ENCODE results near the gene MRPS15. TPM values are rescaled to one million over a fixed set of nuclear protein-coding genes. Genes with fewer than 3 reads are reported as not detected.

MRPS15 gene
- total RNA-seq, 1 experiment from 2014 or later, result 200 TPM

DNA sequence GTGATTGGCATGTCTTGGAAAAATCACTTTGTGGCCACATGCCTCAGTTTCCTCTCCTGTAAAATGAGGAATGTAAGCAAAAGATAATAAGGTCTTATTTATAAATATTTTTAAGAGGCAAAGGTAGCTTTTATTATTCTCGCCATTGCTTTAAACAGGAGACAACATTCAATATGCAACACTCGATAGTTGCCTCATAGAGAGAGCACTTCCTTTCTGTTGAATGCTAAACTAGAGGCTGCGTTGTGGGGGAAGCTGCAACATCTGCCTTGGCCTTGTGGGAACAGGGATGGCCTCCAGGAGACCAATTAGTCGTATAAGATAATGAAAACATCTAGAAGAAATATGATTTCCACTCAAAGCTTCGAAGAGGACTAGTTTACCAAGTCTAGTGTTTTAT is 17.4 kb downstream of the MRPS15 start:
- DNase-seq, result no peak
- no peak overlapping the region for H3K27ac ChIP-seq
- no TSS peak for BruUV-seq (replicated peaks)
- H4K20me1 ChIP-seq (ENCODE audit: insufficient read depth), result no peaks in the 10 kb centered on the region
- no peaks in the 10 kb centered on the region for H3K27me3 ChIP-seq (ENCODE audit: insufficient read depth, low read depth)
- ChIA-PET POLR2A (ENCODE audit: unreplicated experiment) (no interaction called here), CTCF (no interaction called here)
- H3K9me2 ChIP-seq (ENCODE audit: insufficient read depth), result no peaks in the 10 kb centered on the region
- H3K4me3 ChIP-seq, result no peak overlapping the region
- H3F3A ChIP-seq (ENCODE audit: insufficient read depth, low read depth), result no peaks in the 10 kb centered on the region
- H3K4me2 ChIP-seq, result no peak overlapping the region
- no peaks in the 10 kb centered on the region for H3K9me3 ChIP-seq (ENCODE audit: insufficient read depth, low read depth)
- H2AFZ ChIP-seq, result no peak overlapping the region
- intact Hi-C loops (cut with micrococcal nuclease; ENCODE audit: unreplicated experiment), result no loop called here
- no peaks in the 10 kb centered on the region for H3K79me2 ChIP-seq (ENCODE audit: low read depth)
- TF ChIP-seq, protein P1, sequence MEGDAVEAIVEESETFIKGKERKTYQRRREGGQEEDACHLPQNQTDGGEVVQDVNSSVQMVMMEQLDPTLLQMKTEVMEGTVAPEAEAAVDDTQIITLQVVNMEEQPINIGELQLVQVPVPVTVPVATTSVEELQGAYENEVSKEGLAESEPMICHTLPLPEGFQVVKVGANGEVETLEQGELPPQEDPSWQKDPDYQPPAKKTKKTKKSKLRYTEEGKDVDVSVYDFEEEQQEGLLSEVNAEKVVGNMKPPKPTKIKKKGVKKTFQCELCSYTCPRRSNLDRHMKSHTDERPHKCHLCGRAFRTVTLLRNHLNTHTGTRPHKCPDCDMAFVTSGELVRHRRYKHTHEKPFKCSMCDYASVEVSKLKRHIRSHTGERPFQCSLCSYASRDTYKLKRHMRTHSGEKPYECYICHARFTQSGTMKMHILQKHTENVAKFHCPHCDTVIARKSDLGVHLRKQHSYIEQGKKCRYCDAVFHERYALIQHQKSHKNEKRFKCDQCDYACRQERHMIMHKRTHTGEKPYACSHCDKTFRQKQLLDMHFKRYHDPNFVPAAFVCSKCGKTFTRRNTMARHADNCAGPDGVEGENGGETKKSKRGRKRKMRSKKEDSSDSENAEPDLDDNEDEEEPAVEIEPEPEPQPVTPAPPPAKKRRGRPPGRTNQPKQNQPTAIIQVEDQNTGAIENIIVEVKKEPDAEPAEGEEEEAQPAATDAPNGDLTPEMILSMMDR (conservative IDR thresholded peaks at IDR 0.05), result no peak
- TF ChIP-seq EZH2 (IDR thresholded peaks at IDR 0.05; ENCODE audit: low read depth), result no peak
- H3K36me3 ChIP-seq (ENCODE audit: low read depth), result no peaks in the 10 kb centered on the region
- no peaks in the 10 kb centered on the region for H3K4me1 ChIP-seq (replicated peaks; ENCODE audit: insufficient read depth)

DNA sequence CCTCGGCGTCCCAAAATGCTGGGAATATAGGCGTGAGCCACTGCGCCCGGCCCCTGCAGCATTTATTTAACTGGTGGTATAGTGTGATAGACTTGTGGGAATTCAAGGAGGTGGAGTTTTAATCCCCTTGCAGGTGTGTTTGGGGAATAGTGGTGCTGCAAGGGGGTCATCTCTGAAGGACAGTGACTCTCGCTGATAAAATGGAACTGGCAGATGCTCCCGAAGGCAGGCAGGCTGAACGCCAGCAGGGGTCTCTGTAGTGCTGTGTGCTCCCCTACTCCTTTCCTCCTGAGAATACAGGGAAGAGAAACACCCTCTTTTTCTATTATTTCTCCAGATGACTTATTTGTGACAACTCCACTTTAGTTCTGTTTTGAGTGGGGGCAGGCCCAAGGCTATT is 17.9 kb downstream of the MRPS15 start:
- no peak for TF ChIP-seq EZH2 (IDR thresholded peaks at IDR 0.05; ENCODE audit: low read depth)
- TF ChIP-seq, protein P1 (conservative IDR thresholded peaks at IDR 0.05), result no peak
- no peaks in the 10 kb centered on the region for H3K27me3 ChIP-seq (ENCODE audit: insufficient read depth, low read depth)
- no TSS peak for BruUV-seq (replicated peaks)
- no peaks in the 10 kb centered on the region for H3F3A ChIP-seq (ENCODE audit: insufficient read depth, low read depth)
- H3K79me2 ChIP-seq (ENCODE audit: low read depth), result no peaks in the 10 kb centered on the region
- H3K36me3 ChIP-seq (ENCODE audit: low read depth), result no peaks in the 10 kb centered on the region
- H3K4me3 ChIP-seq, result no peak overlapping the region
- DNase-seq, result no peak
- no peak overlapping the region for H3K27ac ChIP-seq
- intact Hi-C loops (cut with micrococcal nuclease; ENCODE audit: unreplicated experiment), result no loop called here
- POLR2A ChIA-PET (ENCODE audit: unreplicated experiment), result no interaction called here
- CTCF ChIA-PET, result no interaction called here
- no peak overlapping the region for H3K4me2 ChIP-seq
- no peaks in the 10 kb centered on the region for H3K9me2 ChIP-seq (ENCODE audit: insufficient read depth)
- H4K20me1 ChIP-seq (ENCODE audit: insufficient read depth), result no peaks in the 10 kb centered on the region
- H3K9me3 ChIP-seq (ENCODE audit: insufficient read depth, low read depth), result no peaks in the 10 kb centered on the region
- H2AFZ ChIP-seq, result no peak overlapping the region
- H3K4me1 ChIP-seq (replicated peaks; ENCODE audit: insufficient read depth), result no peaks in the 10 kb centered on the region

DNA sequence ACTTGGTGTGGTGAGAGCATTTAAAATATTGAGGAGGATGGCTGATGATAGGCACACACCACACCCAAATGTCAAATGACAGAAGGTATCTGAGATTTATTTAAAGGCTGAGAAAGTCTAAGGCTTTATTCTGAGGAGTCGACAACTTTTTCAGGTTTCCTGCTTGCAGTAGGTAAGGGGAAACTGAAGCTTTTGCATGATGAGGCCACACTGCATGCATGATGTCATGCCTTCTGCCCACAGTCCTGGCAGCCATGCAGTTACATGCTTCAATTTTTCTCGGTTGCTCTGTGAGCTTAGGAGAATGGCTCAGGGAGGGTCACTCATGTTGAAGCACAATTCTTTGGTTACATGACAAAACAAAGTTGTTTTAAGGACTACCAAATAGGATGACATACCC is 20.9 kb downstream of the MRPS15 start:
- Histone ChIP-seq H3K79me2 (ENCODE audit: low read depth) (no peaks in the 10 kb centered on the region), H2AFZ (no peak overlapping the region), H3K27ac (no peak overlapping the region), H4K20me1 (ENCODE audit: insufficient read depth) (no peaks in the 10 kb centered on the region), H3K9me3 (ENCODE audit: insufficient read depth, low read depth) (no peaks in the 10 kb centered on the region), H3K27me3 (ENCODE audit: insufficient read depth, low read depth) (no peaks in the 10 kb centered on the region), H3K4me3 (no peak overlapping the region), H3K4me2 (no peak overlapping the region), H3F3A (ENCODE audit: insufficient read depth, low read depth) (no peaks in the 10 kb centered on the region), H3K9me2 (ENCODE audit: insufficient read depth) (no peaks in the 10 kb centered on the region), H3K4me1 (replicated peaks; ENCODE audit: insufficient read depth) (no peaks in the 10 kb centered on the region), H3K36me3 (ENCODE audit: low read depth) (no peaks in the 10 kb centered on the region)
- ChIA-PET POLR2A (ENCODE audit: unreplicated experiment) (no interaction called here), CTCF (no interaction called here)
- intact Hi-C loops (cut with micrococcal nuclease; ENCODE audit: unreplicated experiment), result no loop called here
- no peak for DNase-seq
- BruUV-seq (replicated peaks), result no TSS peak
- no peak for TF ChIP-seq EZH2 (IDR thresholded peaks at IDR 0.05; ENCODE audit: low read depth)
- TF ChIP-seq, protein P1 (conservative IDR thresholded peaks at IDR 0.05), result no peak

All from PC-9 (cell line).